MCF 10A (cell line): ENCODE data around the gene FTCDNL1. TPM values are rescaled to one million over a fixed set of nuclear protein-coding genes. Genes with fewer than 3 reads are reported as not detected.

Source experiments
- BruUV-seq: library from RNA; stranded (reverse); fragments of 400-500 nt; replicated peaks from 2 replicates; lab custom pipeline; 2021; lab: Mats Ljungman, UMichigan
- CTCF ChIA-PET: fragments of 300-600 bp; sonication (Branson Sonifier 250); formaldehyde crosslinking; extraction: SDS; loops from one replicate; lab custom pipeline; 2021; ENCODE audit warnings: antibody characterized with exemption, inconsistent platforms; lab: Yijun Ruan, JAX
- POLR2A ChIA-PET: fragments of 300-600, 350-650 bp; sonication (Branson Sonifier 250); formaldehyde crosslinking; extraction: SDS; loops from one replicate; lab custom pipeline; 2020; ENCODE audit warnings: antibody characterized with exemption, inconsistent platforms; lab: Yijun Ruan, JAX
- DNase-seq: peaks from one replicate; pipeline ENCODE4 v3.0.0-alpha.2; 2018; ENCODE audit not compliant: unreplicated experiment
- H3K27ac Mint-ChIP-seq: one replicate; pipeline ENCODE4 v1.8.0; 2022; ENCODE audit warnings: mild to moderate bottlenecking, low read depth, mixed read lengths; ENCODE audit not compliant: unreplicated experiment
- H3K27me3 Mint-ChIP-seq: one replicate; pipeline ENCODE4 v1.8.0; 2022; ENCODE audit warnings: mixed read lengths; ENCODE audit not compliant: insufficient read depth, unreplicated experiment
- H3K36me3 Mint-ChIP-seq: one replicate; pipeline ENCODE4 v1.8.0; 2022; ENCODE audit warnings: mild to moderate bottlenecking, moderate library complexity, mixed read lengths; ENCODE audit not compliant: insufficient read depth, unreplicated experiment
- H3K4me1 Mint-ChIP-seq: one replicate; pipeline ENCODE4 v1.8.0; 2022; ENCODE audit warnings: mixed read lengths; ENCODE audit not compliant: insufficient read depth, unreplicated experiment
- H3K4me3 Mint-ChIP-seq: one replicate; pipeline ENCODE4 v1.8.0; 2022; ENCODE audit warnings: mild to moderate bottlenecking, moderate library complexity, mixed read lengths; ENCODE audit not compliant: unreplicated experiment
- H3K9me3 Mint-ChIP-seq: one replicate; pipeline ENCODE4 v1.8.0; 2022; ENCODE audit warnings: mixed read lengths; ENCODE audit not compliant: unreplicated experiment
- intact Hi-C: fragments of 100-400 bp; cut with micrococcal nuclease; formaldehyde crosslinking; loops from 2 replicates; pipeline ENCODE4 v1.14.1; 2022
- total RNA-seq: library from RNA; stranded (reverse); gene quantifications from 2 replicates; pipeline ENCODE4 v1.2.3, GENCODE V29; 2022
- TF ChIP-seq, protein P1 (sequence below): fragments of 200-600 bp; IDR thresholded peaks from one replicate; pipeline ENCODE4 v1.8.0; 2022; ENCODE audit warnings: antibody characterized with exemption, mild to moderate bottlenecking; ENCODE audit not compliant: unreplicated experiment

FTCDNL1 gene
- total RNA-seq, 1 experiment from 2014 or later = 1.9 TPM

DNA sequence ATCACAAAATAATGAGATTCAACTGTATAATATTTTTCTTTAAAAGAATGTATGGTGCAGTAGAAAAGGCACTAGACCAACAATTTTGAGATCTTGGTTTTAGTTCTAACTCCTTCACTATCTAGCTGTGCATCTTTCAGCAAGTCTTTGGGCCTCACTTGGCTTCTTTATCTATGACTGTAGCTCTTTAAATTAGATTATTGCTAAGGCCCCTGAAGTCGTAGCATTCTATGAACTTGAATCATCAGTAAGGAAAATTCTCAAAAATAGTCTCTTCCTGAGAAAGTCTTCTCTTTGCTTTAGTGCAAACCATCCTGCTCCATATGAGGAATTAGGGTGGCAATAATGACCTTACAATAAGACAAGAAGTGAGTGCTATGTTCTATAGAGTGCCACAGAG lies 140.4 kb downstream of the FTCDNL1 start:
- Mint-ChIP-seq H3K36me3 (no peaks in the 10 kb centered on the region), H3K4me3 (no peak overlapping the region), H3K27ac (no peak overlapping the region), H3K9me3 (peaks cover 15% of the 10 kb centered on the region), H3K27me3 (peaks cover 34% of the 10 kb centered on the region), H3K4me1 (no peaks in the 10 kb centered on the region)
- CTCF ChIA-PET = interaction anchor here (0.5 to 1.6 kb wide), 4 partner anchors 28 to 115 kb away, joined by 3 to 6 read pairs (median 4); no protein-coding TSS in a partner anchor
- POLR2A ChIA-PET = interaction anchor here (0.6 kb wide), 1 partner anchor 25 kb away, joined by 4 read pairs; no protein-coding TSS in a partner anchor
- intact Hi-C loops = no loop called here
- no TSS peak for BruUV-seq
- DNase-seq = no peak
- TF ChIP-seq, protein P1, sequence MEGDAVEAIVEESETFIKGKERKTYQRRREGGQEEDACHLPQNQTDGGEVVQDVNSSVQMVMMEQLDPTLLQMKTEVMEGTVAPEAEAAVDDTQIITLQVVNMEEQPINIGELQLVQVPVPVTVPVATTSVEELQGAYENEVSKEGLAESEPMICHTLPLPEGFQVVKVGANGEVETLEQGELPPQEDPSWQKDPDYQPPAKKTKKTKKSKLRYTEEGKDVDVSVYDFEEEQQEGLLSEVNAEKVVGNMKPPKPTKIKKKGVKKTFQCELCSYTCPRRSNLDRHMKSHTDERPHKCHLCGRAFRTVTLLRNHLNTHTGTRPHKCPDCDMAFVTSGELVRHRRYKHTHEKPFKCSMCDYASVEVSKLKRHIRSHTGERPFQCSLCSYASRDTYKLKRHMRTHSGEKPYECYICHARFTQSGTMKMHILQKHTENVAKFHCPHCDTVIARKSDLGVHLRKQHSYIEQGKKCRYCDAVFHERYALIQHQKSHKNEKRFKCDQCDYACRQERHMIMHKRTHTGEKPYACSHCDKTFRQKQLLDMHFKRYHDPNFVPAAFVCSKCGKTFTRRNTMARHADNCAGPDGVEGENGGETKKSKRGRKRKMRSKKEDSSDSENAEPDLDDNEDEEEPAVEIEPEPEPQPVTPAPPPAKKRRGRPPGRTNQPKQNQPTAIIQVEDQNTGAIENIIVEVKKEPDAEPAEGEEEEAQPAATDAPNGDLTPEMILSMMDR = no peak

Other genes with a start within 250 kb of the FTCDNL1 start
- gene C2orf69, start 60.1 kb upstream of the FTCDNL1 start, total RNA-seq = 8.3 and 8.6 TPM in 2 replicates
- 9.7 and 11.1 TPM in 2 replicates for gene TYW5, start 104.3 kb upstream of the FTCDNL1 start, total RNA-seq
- 17.7 and 24.1 TPM in 2 replicates for gene MAIP1, start 104.4 kb upstream of the FTCDNL1 start, total RNA-seq